ENCODE data around the gene PRKAR2A.

Gene PRKAR2A

GRCh38 chr3:48856469-48856868 is 8.8 kb upstream of the PRKAR2A start (continued):
- TF ChIP-seq TSHZ2 (CRISPR knock-in tag; IDR thresholded peaks at IDR 0.05): no peak
- no peak for TF ChIP-seq ZC3H10 (CRISPR knock-in tag; IDR thresholded peaks at IDR 0.05)
- TF ChIP-seq BACH2 (CRISPR knock-in tag; IDR thresholded peaks at IDR 0.05; ENCODE audit: borderline replicate concordance): no peak

GRCh38 chr3:48855681-48856447 is 8.2 kb upstream of the PRKAR2A start:
- no peak for TF ChIP-seq ZFP3 (CRISPR knock-in tag; IDR thresholded peaks at IDR 0.05)
- no peak for TF ChIP-seq BACH2 (CRISPR knock-in tag; IDR thresholded peaks at IDR 0.05; ENCODE audit: borderline replicate concordance)
- no peak for TF ChIP-seq ZNF8 (CRISPR knock-in tag; IDR thresholded peaks at IDR 0.05)
- no peak for TF ChIP-seq TOX (CRISPR knock-in tag; IDR thresholded peaks at IDR 0.05; ENCODE audit: borderline replicate concordance)
- TF ChIP-seq CSRNP3 (CRISPR knock-in tag; IDR thresholded peaks at IDR 0.05): no peak
- no peak for TF ChIP-seq CSDC2 (CRISPR knock-in tag; IDR thresholded peaks at IDR 0.05)
- no peak for TF ChIP-seq PATZ1 (CRISPR knock-in tag; IDR thresholded peaks at IDR 0.05; ENCODE audit: borderline replicate concordance)
- TF ChIP-seq POU6F1 (CRISPR knock-in tag; IDR thresholded peaks at IDR 0.05; ENCODE audit: borderline replicate concordance, low read depth): no peak
- no peak for TF ChIP-seq ZFP30 (CRISPR knock-in tag; IDR thresholded peaks at IDR 0.05)
- TF ChIP-seq TSHZ2 (CRISPR knock-in tag; IDR thresholded peaks at IDR 0.05): no peak
- TF ChIP-seq RARB (CRISPR knock-in tag; IDR thresholded peaks at IDR 0.05): no peak
- no peak for ATAC-seq

GRCh38 chr3:48852151-48852550 is 4.5 kb upstream of the PRKAR2A start:
- TF ChIP-seq TCF4 (CRISPR knock-in tag; IDR thresholded peaks at IDR 0.05; ENCODE audit: borderline replicate concordance): no peak
- TF ChIP-seq ZNF8 (CRISPR knock-in tag; IDR thresholded peaks at IDR 0.05): no peak
- TF ChIP-seq ZNF70 (CRISPR knock-in tag; IDR thresholded peaks at IDR 0.05): no peak
- TF ChIP-seq ZFP30 (CRISPR knock-in tag; IDR thresholded peaks at IDR 0.05): no peak
- TF ChIP-seq RARB (CRISPR knock-in tag; IDR thresholded peaks at IDR 0.05): no peak
- TF ChIP-seq CSRNP3 (CRISPR knock-in tag; IDR thresholded peaks at IDR 0.05): no peak
- no peak for TF ChIP-seq GLIS3 (CRISPR knock-in tag; IDR thresholded peaks at IDR 0.05)
- no peak for TF ChIP-seq POU6F1 (CRISPR knock-in tag; IDR thresholded peaks at IDR 0.05; ENCODE audit: borderline replicate concordance, low read depth)
- ATAC-seq: no peak

Measured in SK-N-SH treated with all-trans-retinoic acid at 6 μM for 48 hours (cell line).